ENCODE measurements around the gene SLC9A3.

SLC9A3 gene

DNA sequence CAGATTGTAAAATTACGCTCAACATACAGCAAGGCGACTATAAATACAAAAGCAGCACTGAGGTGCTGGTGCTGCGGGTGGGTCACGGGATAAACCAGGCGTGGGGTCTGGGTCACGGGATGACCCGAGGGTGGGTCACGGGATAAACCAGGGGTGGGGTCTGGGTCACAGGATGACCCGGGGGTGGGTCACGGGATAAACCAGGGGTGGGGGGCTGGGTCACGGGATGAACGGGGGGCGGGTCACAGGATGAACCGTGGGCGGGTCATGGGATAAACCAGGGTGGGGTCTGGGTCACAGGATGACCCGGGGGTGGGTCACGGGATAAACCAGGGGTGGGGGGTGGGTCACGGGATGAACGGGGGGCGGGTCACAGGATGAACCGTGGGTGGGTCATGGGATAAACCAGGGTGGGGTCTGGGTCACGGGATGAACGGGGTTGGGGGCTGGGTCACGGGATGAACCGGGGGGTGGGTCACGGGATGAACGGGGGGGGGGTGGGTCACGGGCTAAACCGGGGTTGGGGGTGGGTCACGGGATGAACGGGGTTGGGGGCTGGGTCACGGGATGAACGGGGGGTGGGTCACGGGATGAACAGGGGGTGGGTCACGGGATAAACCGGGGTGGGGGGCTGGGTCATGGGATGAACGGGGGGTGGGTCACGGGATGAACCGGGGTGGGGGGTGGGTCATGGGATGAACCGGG lies 30.2 kb upstream of the SLC9A3 start:
- DNase-seq (ENCODE audit: low read depth) = no peak

- DNase-seq (ENCODE audit: low read depth) = no peak
Observed at GRCh38 chr5:553874-554273, 29.6 kb upstream of the SLC9A3 start.

- no peak for DNase-seq (ENCODE audit: low read depth)
Observed at GRCh38 chr5:551406-551805, 27.2 kb upstream of the SLC9A3 start.

GRCh38 chr5:549229-549628 lies 25.0 kb upstream of the SLC9A3 start:
- DNase-seq (ENCODE audit: low read depth) = no peak

- DNase-seq (ENCODE audit: low read depth) = no peak
Observed at GRCh38 chr5:548256-548655, 24.0 kb upstream of the SLC9A3 start.

- DNase-seq (ENCODE audit: low read depth) = no peak
Observed at GRCh38 chr5:547086-547924, 23.1 kb upstream of the SLC9A3 start.

DNA sequence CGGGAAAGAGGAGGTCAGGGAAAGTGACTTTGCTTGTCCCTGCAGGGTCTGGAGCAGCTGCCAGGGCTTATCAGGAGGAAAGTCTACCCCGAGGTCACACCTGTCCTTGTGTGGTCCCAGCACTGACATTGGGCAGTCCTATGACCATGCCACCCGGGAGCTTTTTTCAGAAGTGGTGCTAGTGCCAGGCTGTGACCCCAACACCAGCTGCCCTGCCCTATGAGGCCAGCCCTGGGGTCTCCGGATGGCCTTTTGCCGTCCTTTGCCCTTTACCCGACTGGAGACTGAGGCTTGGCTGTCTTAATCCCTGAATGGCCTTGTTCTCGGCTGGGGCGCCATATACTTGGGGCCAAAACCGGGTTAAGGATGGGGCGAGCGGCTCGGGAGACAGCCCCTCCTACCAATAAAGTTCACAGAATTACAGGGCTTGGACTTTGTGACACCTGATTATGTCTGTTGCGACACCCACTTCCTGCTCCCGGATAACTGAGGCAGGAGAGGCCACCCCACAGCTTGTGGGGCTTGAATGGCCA lies 22.2 kb upstream of the SLC9A3 start:
- no peak for DNase-seq (ENCODE audit: low read depth)

- no peak for DNase-seq (ENCODE audit: low read depth)
Observed at GRCh38 chr5:545641-546375, 21.6 kb upstream of the SLC9A3 start.

GRCh38 chr5:544675-545355 lies 20.6 kb upstream of the SLC9A3 start:
- no peak for DNase-seq (ENCODE audit: low read depth)

DNA sequence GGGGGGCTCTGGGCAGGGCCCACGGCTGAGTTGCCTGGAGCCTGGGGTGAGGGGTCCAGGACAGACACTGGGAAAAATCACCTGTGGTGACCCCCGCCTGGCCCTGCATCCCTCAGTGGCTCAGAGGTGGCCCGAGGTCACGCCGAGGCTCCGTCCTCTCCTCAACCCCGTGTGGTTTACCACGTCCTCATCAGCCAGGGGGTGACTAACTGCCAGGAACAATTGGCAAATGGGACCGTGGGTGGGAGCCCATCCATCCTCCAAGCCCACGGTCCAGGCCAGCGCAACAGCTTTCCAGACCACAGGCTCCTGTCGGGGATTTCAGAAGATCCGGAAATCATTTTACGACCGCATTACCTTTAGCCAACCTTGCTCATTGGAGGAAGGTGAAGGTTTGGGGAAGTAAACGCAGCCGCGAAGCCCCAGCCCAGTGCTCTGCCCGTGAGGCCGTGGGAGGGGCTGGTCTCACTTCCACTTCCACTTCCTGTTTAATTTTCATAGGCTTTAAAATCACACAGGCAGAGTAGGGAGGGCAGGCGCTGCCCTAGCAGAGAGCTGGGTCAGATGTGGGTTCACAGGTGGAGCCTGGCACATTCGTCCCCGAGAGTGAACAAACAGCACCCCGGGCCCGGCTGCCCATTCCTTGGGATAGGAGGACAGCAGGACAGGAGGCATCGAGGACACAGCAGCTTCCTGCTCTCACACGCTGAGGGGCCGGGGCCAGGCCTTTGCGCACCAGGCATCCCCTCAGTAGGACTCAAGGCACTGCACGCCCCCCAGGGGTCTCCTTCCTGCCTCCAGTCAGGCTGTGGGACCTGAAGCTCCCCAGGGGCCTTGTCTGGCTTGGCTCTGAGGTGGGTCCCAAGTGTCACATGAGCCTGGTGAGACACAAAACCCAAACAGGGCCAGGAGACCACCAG lies 19.8 kb upstream of the SLC9A3 start:
- peak; percentile 24 for DNase-seq (ENCODE audit: low read depth)

GRCh38 chr5:543351-543750 lies 19.1 kb upstream of the SLC9A3 start:
- no peak for DNase-seq (ENCODE audit: low read depth)

- no peak for DNase-seq (ENCODE audit: low read depth)
Observed at GRCh38 chr5:542319-543311, 18.4 kb upstream of the SLC9A3 start.

GRCh38 chr5:541539-542318 lies 17.5 kb upstream of the SLC9A3 start:
- DNase-seq (ENCODE audit: low read depth) = no peak

- no peak for DNase-seq (ENCODE audit: low read depth)
Observed at GRCh38 chr5:540906-541538, 16.8 kb upstream of the SLC9A3 start.

GRCh38 chr5:540071-540905 lies 16.0 kb upstream of the SLC9A3 start:
- DNase-seq (ENCODE audit: low read depth) = no peak

- DNase-seq (ENCODE audit: low read depth) = no peak
Observed at GRCh38 chr5:539469-540070, 15.3 kb upstream of the SLC9A3 start.
